ACC112 (cell line): ENCODE results near the gene APOA4.
"Not testable (repeated sequence)": the region's sequence is repeated elsewhere in the genome, so short reads cannot be mapped to it uniquely, and the experiment has no call there.

Experiments used
- H2AFZ ChIP-seq: fragments of 200-600 bp; sonication (generic); one replicate; pipeline ENCODE4 v1.6.0; 2017; ENCODE audit warnings: antibody characterized with exemption, low read length; ENCODE audit not compliant: unreplicated experiment
- H3K27ac ChIP-seq: fragments of 200-600 bp; sonication (generic); 2 replicates; pipeline ENCODE4 v1.5.1; 2014; ENCODE audit warnings: low read depth, mild to moderate bottlenecking, antibody characterized with exemption, low read length, moderate library complexity
- H3K27me3 ChIP-seq: fragments of 200-600 bp; sonication (generic); 2 replicates; pipeline ENCODE4 v1.6.1; 2014; ENCODE audit warnings: mild to moderate bottlenecking, antibody characterized with exemption, low read length, moderate library complexity, mixed read lengths; ENCODE audit not compliant: insufficient read depth
- H3K36me3 ChIP-seq: fragments of 200-600 bp; sonication (generic); 2 replicates; pipeline ENCODE4 v1.6.1; 2016; ENCODE audit warnings: mild to moderate bottlenecking, antibody characterized with exemption, low read length, moderate library complexity, mixed read lengths; ENCODE audit not compliant: insufficient read depth
- H3K4me1 ChIP-seq: fragments of 200-600 bp; sonication (generic); one replicate; pipeline ENCODE4 v1.6.1; 2016; ENCODE audit warnings: low read length, mixed read lengths; ENCODE audit not compliant: insufficient read depth, unreplicated experiment, control insufficient read depth
- H3K4me3 ChIP-seq: fragments of 200-600 bp; sonication (generic); 2 replicates; pipeline ENCODE4 v1.5.1; 2014; ENCODE audit warnings: mild to moderate bottlenecking, low read depth, low read length
- H3K79me2 ChIP-seq: fragments of 200-600 bp; sonication (generic); one replicate; pipeline ENCODE4 v1.6.0; 2016; ENCODE audit warnings: low read length; ENCODE audit not compliant: control insufficient read depth, unreplicated experiment, insufficient read depth

Gene APOA4

DNA sequence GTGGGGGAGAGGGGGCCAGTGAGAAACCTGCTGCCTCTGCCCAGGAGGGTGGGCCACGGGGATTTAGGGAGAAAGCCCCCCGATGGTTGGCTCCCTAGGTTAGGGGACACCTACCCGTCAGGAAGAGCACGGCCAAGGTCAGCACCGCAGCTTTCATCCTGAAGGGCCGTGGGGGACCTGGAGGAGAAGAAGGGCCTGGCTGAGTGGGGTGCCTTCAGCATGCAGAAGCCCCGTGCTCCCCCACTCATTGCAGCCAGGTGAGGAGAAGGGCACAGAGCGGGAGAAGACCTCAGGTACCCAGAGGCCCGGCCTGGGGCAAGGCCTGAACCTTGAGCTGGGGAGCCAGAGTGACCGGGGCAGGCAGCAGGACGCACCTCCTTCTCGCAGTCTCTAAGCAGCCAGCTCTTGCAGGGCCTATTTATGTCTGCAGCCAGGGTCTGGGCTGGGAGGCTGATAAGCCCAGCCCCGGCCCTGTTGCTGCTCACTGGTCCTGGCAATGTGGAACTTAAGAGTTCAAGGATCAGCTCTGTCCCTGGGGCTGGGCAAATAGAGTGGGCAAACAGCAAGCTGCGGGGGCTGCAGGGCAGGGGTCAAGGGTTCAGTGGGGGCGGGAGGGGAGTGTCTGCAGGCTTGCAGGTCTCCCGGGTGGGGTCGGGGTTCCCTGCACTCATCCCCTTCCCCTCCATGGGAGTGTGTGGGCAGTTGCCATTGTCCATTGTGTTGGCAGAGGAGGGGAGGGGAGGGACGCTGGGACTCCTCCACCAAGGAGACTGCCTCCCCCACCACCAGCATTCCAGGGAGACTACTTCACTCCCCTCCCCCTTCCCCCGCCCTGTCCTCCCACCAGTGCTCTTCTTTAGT lies 14.4 kb upstream of the APOA4 start, which contains the start of gene APOA1:
Gene APOA1 (minus strand): TSS at position 392 of the 861 bp plus-strand sequence. CDS start 235 bp downstream, at position 157.
- Histone ChIP-seq H3K27ac (no peak within 1 kb of the TSS), H3K4me1 (peaks cover 14% of the 10 kb centered on the region), H3K27me3 (no peaks in the 10 kb centered on the region), H2AFZ (no peak within 1 kb of the TSS), H3K79me2 (no peaks in the 10 kb centered on the region), H3K4me3 (no peak within 1 kb of the TSS), H3K36me3 (no peaks in the 10 kb centered on the region)

DNA sequence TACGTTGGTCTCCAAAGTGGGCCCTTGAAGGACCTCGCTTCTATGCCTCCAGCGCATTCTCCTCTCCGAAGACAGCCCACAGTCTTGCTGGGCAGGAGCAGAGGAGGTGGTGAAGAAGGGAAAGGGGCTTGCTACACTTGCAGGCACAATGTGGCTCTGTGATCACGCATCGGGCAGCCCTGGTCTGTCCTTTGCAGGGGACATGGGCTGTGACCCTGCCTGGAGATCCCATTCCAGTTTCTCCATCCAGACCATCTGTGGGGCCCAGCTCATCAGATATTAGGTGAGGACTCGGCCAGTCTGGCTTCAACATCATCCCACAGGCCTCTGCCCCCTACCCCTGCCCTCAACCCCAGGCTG lies 13.5 kb upstream of the APOA4 start:
- Histone ChIP-seq H3K27me3 (no peaks in the 10 kb centered on the region), H3K36me3 (no peaks in the 10 kb centered on the region), H3K4me1 (peaks cover 14% of the 10 kb centered on the region), H3K27ac (no peak overlapping the region), H3K79me2 (no peaks in the 10 kb centered on the region), H3K4me3 (no peak overlapping the region), H2AFZ (no peak overlapping the region)

- H3K4me1 ChIP-seq, result peaks cover 14% of the 10 kb centered on the region
- no peaks in the 10 kb centered on the region for H3K79me2 ChIP-seq
- H3K4me3 ChIP-seq, result peak overlapping the region; percentile 75
- H3K27ac ChIP-seq, result peak overlapping the region; percentile 86
- H3K36me3 ChIP-seq, result no peaks in the 10 kb centered on the region
- H2AFZ ChIP-seq, result peak overlapping the region; percentile 87
- no peaks in the 10 kb centered on the region for H3K27me3 ChIP-seq
These were observed 12.9 kb upstream of the APOA4 start for GRCh38 chr11:116835791-116836631.

DNA sequence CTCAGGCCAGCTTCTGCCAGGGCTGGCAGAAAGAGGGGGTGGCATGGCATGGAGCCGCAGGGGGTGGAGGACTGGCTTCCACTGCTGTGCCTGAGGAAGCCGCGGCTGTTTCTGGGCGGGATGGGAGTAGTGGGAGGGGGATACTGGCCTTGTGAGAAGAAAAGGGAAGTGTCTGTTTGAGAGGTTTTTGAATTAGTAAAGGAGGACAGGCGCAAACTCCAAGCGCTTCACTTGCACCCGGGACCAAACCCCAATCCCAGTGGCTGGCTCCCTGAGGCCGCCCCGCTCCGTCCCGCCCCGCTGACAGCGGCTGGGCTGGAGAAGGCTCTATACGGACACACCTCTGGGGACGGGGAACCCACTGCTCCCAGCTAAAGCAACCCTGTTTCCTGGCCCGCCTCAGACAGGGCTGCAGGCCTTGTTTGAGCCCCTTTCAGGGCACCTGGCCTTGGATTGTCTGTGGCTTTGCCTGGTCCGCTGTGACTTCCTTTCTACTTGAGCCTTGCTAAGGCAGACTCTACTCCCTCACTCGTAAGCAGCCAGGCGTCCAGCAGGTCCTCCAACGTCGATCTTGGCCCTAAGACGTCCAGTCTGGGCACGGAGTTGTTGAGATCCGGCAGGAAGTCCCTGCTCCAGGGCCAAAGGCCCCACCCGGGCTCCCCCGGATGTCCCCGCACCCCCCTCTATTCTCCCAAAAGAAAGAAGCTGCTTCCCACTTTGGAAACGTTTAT lies 12.1 kb upstream of the APOA4 start:
- H3K27ac ChIP-seq, result peak overlapping the region; percentile 86
- H2AFZ ChIP-seq, result peak overlapping the region; percentile 87
- peak overlapping the region; percentile 75 for H3K4me3 ChIP-seq

GRCh38 chr11:116834535-116835041 lies 11.5 kb upstream of the APOA4 start:
- H3K4me3 ChIP-seq, H3K36me3 ChIP-seq, H3K27me3 ChIP-seq, H3K79me2 ChIP-seq, H2AFZ ChIP-seq: not testable (repeated sequence)
- peak overlapping the region; percentile 86; the same call in 1 of the 2 replicates for H3K27ac ChIP-seq
- peaks cover 22% of the 10 kb centered on the region for H3K4me1 ChIP-seq

More for the DNA sequence above, 12.1 kb upstream of the APOA4 start:
- peaks cover 16% of the 10 kb centered on the region for H3K4me1 ChIP-seq
- H3K79me2 ChIP-seq, result no peaks in the 10 kb centered on the region
- H3K36me3 ChIP-seq, result no peaks in the 10 kb centered on the region
- H3K27me3 ChIP-seq, result no peaks in the 10 kb centered on the region

DNA sequence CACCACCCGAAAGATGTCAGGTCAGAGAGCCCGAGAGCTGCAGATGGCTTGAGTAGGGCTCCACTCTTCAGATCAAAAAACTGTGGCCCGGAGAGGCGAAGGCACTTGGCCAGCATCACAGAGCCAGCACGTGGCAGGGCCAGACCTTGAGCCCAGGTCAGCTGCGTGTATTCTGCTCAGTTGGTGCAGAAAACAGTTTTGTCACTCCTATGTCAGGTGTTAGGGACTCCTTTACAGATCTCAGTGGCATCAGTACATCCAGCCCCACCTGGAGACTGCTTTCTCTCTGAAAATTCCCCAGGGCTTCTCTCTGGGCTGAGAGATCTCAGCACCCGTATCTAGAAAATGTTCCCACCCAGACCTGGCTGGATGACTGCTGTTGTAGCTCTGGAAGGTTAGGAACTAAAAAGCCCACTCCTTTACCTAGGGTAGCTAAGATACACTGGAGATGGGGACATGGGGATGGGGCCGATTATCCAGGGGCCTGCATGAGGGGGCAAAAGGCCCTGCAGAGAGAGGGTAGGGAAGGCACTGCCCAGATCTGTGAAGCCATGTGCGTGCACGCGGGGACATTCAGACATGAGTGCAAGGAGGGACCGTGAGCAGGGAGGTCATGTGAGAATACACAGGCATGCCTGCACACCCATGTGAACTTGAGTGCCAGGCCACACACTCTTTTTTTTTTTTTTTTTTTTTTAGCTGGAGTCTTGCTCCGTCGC lies 10.9 kb upstream of the APOA4 start:
- Histone ChIP-seq H3K4me3 (no peak overlapping the region), H3K4me1 (peaks cover 26% of the 10 kb centered on the region), H3K79me2 (no peaks in the 10 kb centered on the region), H2AFZ (no peak overlapping the region), H3K27me3 (no peaks in the 10 kb centered on the region), H3K36me3 (no peaks in the 10 kb centered on the region), H3K27ac (no peak overlapping the region)

DNA sequence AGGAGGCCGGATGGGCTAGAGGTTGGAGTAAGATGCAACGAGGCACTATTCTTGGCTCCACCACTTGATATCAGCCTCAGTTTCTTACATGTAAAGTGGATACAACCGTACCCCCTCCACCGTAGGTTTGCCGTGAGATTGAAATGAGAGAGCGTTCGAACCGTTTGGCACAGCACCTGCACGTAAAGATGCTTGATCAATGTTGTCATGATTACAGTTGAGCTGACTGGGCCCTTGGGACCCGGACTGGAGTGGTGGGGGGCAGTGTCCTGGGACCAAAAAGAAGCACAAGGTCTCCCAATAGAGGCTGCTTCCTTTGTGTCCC lies 10.3 kb upstream of the APOA4 start:
- H3K79me2 ChIP-seq, result no peaks in the 10 kb centered on the region
- no peak overlapping the region for H3K27ac ChIP-seq
- no peaks in the 10 kb centered on the region for H3K27me3 ChIP-seq
- no peak overlapping the region for H2AFZ ChIP-seq
- no peaks in the 10 kb centered on the region for H3K36me3 ChIP-seq
- no peak overlapping the region for H3K4me3 ChIP-seq
- H3K4me1 ChIP-seq, result peaks cover 30% of the 10 kb centered on the region

- Histone ChIP-seq H2AFZ (no peak overlapping the region), H3K36me3 (no peaks in the 10 kb centered on the region), H3K4me1 (peaks cover 30% of the 10 kb centered on the region), H3K79me2 (no peaks in the 10 kb centered on the region), H3K27me3 (no peaks in the 10 kb centered on the region), H3K4me3 (no peak overlapping the region), H3K27ac (no peak overlapping the region)
These were observed 9.5 kb upstream of the APOA4 start for GRCh38 chr11:116832350-116833290.

DNA sequence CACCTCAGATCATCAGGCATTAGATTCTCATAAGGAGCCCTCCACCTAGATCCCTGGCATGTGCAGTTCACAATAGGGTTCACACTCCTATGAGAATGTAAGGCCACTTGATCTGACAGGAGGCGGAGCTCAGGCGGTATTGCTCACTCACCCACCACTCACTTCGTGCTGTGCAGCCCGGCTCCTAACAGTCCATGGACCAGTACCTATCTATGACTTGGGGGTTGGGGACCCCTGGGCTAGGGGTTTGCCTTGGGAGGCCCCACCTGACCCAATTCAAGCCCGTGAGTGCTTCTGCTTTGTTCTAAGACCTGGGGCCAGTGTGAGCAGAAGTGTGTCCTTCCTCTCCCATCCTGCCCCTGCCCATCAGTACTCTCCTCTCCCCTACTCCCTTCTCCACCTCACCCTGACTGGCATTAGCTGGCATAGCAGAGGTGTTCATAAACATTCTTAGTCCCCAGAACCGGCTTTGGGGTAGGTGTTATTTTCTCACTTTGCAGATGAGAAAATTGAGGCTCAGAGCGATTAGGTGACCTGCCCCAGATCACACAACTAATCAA lies 8.8 kb upstream of the APOA4 start:
- no peaks in the 10 kb centered on the region for H3K79me2 ChIP-seq

More for the DNA sequence above, 8.8 kb upstream of the APOA4 start:
- Histone ChIP-seq H3K27ac (no peak overlapping the region), H3K36me3 (no peaks in the 10 kb centered on the region), H3K27me3 (no peaks in the 10 kb centered on the region), H2AFZ (no peak overlapping the region), H3K4me1 (peaks cover 30% of the 10 kb centered on the region), H3K4me3 (no peak overlapping the region)
